Liver (tissue), 9 donors: Measurements from ENCODE around the gene CDX1. TPM values are rescaled to one million over a fixed set of nuclear protein-coding genes. Genes with fewer than 3 reads are reported as not detected.

Experiments
- DNase-seq: peaks from one replicate; pipeline ENCODE4 v3.0.0-alpha.2; 2017; ENCODE audit warnings: low spot score
- H3K27ac ChIP-seq, 2 donors: one replicate each; pipeline ENCODE4 v1.7.0; 2013; ENCODE audit warnings: inconsistent platforms in 2 of 2, low read length in 2 of 2, control low read depth in 1 of 2, low read depth in 1 of 2, mild to moderate bottlenecking in 1 of 2
- H3K27me3 ChIP-seq, 4 donors: one replicate each; pipeline versions ENCODE4 v1.6.1 to v1.7.0; 2013; ENCODE audit warnings: low read length in 3 of 4, inconsistent platforms in 1 of 4, mild to moderate bottlenecking in 1 of 4, moderate library complexity in 1 of 4; ENCODE audit not compliant: control insufficient read depth in 4 of 4, insufficient read depth in 4 of 4
- H3K36me3 ChIP-seq, 4 donors: one replicate each; pipeline versions ENCODE4 v1.6.1 to v1.7.0; 2013; ENCODE audit warnings: low read length in 3 of 4, mild to moderate bottlenecking in 3 of 4, low read depth in 1 of 4, moderate library complexity in 1 of 4; ENCODE audit not compliant: control insufficient read depth in 4 of 4, insufficient read depth in 3 of 4
- H3K4me1 ChIP-seq, 4 donors: one replicate each; pipeline versions ENCODE4 v1.6.1 to v1.7.0; 2013; ENCODE audit warnings: low read length in 3 of 4, mild to moderate bottlenecking in 3 of 4, moderate library complexity in 1 of 4; ENCODE audit not compliant: control insufficient read depth in 4 of 4, insufficient read depth in 4 of 4
- H3K4me3 ChIP-seq, 3 donors: one replicate each; pipeline versions ENCODE4 v1.6.1 to v1.7.0; 2013; ENCODE audit warnings: low read length in 3 of 3, control low read depth in 1 of 3, low read depth in 1 of 3, mild to moderate bottlenecking in 1 of 3
- H3K9ac ChIP-seq, 2 donors: one replicate each; pipeline ENCODE4 v1.7.0; 2013; ENCODE audit warnings: low read length in 2 of 2, mild to moderate bottlenecking in 2 of 2, moderate library complexity in 2 of 2, control low read depth in 1 of 2, low read depth in 1 of 2
- H3K9me3 ChIP-seq, 4 donors: one replicate each; pipeline versions ENCODE4 v1.6.1 to v1.7.0; 2013; ENCODE audit warnings: low read length in 3 of 4; ENCODE audit not compliant: control insufficient read depth in 4 of 4
- CTCF ChIP-seq: fragments of 150-350 bp; IDR thresholded peaks from 2 replicates; pipeline ENCODE4 v1.5.1; 2017; ENCODE audit warnings: improper control_type of control experiment, low read depth, low read length; ENCODE audit not compliant: missing input control
- EGR1 ChIP-seq, 2 donors: IDR thresholded peaks; 2 replicates each; pipeline ENCODE4 v1.6.1; 2016 to 2018; ENCODE audit warnings: antibody characterized with exemption in 2 of 2, low read depth in 2 of 2
- FOXA1 ChIP-seq: IDR thresholded peaks from 2 replicates; pipeline ENCODE4 v1.6.1; 2016; ENCODE audit warnings: antibody characterized with exemption
- FOXA2 ChIP-seq: IDR thresholded peaks from 2 replicates; pipeline ENCODE4 v1.6.1; 2016; ENCODE audit warnings: antibody characterized with exemption
- GABPA ChIP-seq, 2 donors: IDR thresholded peaks in 1 of 2; conservative IDR thresholded peaks in 1 of 2; 2 replicates each; pipeline ENCODE4 v1.6.1; 2016; ENCODE audit warnings: antibody characterized with exemption in 2 of 2, mild to moderate bottlenecking in 1 of 2, moderate library complexity in 1 of 2
- HNF4A ChIP-seq, 2 donors: conservative IDR thresholded peaks; 2 replicates each; pipeline ENCODE4 v1.6.1; 2016; ENCODE audit warnings: antibody characterized with exemption in 2 of 2, mild to moderate bottlenecking in 2 of 2
- HNF4G ChIP-seq: IDR thresholded peaks from 2 replicates; pipeline ENCODE4 v1.6.1; 2016; ENCODE audit warnings: antibody characterized with exemption
- JUND ChIP-seq, 2 donors: IDR thresholded peaks; 2 replicates each; pipeline ENCODE4 v1.6.1; 2016; ENCODE audit warnings: antibody characterized with exemption in 2 of 2
- MAX ChIP-seq: IDR thresholded peaks from 2 replicates; pipeline ENCODE4 v1.6.1; 2016; ENCODE audit warnings: antibody characterized with exemption
- NR2F2 ChIP-seq: IDR thresholded peaks from 2 replicates; pipeline ENCODE4 v1.6.1; 2016; ENCODE audit warnings: antibody characterized with exemption
- RAD21 ChIP-seq, 2 donors: IDR thresholded peaks; 2 replicates each; pipeline ENCODE4 v1.6.1; 2016; ENCODE audit warnings: antibody characterized with exemption in 2 of 2, mild to moderate bottlenecking in 2 of 2
- REST ChIP-seq: IDR thresholded peaks from 2 replicates; pipeline ENCODE4 v1.6.1; 2016; ENCODE audit warnings: antibody characterized with exemption, mild to moderate bottlenecking
- RXRA ChIP-seq, 2 donors: IDR thresholded peaks; 2 replicates each; pipeline ENCODE4 v1.6.1; 2017 to 2018; ENCODE audit warnings: antibody characterized with exemption in 2 of 2, mild to moderate bottlenecking in 1 of 2
- SP1 ChIP-seq: IDR thresholded peaks from 2 replicates; pipeline ENCODE4 v1.6.1; 2018; ENCODE audit warnings: antibody characterized with exemption, mild to moderate bottlenecking
- TAF1 ChIP-seq: conservative IDR thresholded peaks from 2 replicates; pipeline ENCODE4 v1.6.1; 2016; ENCODE audit warnings: antibody characterized with exemption, mild to moderate bottlenecking
- YY1 ChIP-seq: IDR thresholded peaks from 2 replicates; pipeline ENCODE4 v1.6.1; 2016; ENCODE audit warnings: antibody characterized with exemption, mild to moderate bottlenecking
- ZBTB33 ChIP-seq: IDR thresholded peaks from 2 replicates; pipeline ENCODE4 v1.6.1; 2016; ENCODE audit warnings: antibody characterized with exemption
- WGBS: extraction: QIAGEN DNeasy Blood & Tissue Kit; methylation state at CpG from one replicate; pipeline ENCODE4 v1.1.7; 2013; 5-methylcytosine and 5-hydroxymethylcytosine counted together
- polyA plus RNA-seq, 2 donors: library from polyadenylated mRNA; stranded (reverse) in 1 of 2; unstranded in 1 of 2; fragments of 200-250 nt in 1 of 2; fragments of >200 nt in 1 of 2; fragmentation: Nextera tagmentation in 1 of 2; extraction: Ambion mirVana in 1 of 2; gene quantifications; one replicate each; pipeline versions ENCODE4 v1.2.1 to v1.2.3, GENCODE V29; 2013 to 2015
- total RNA-seq, 2 donors: library from RNA; depleted of rRNA; stranded (reverse); fragments of >200 nt; gene quantifications; one replicate each; pipeline ENCODE4 v1.2.3, GENCODE V29; 2014
- donor health status: healthy.
- donor health status: healthy.
- donor health status: healthy.
- donor health status: healthy.
- donor health status: healthy.

CDX1 gene
- total and polyA plus RNA-seq, 4 donors: not detected

GRCh38 chr5:150213530-150213929 is 47.0 kb downstream of the CDX1 start:
- Histone ChIP-seq H3K36me3 (no peaks in the 10 kb centered on the region), H3K9ac (no peak overlapping the region), H3K9me3 (no peaks in the 10 kb centered on the region), H3K27ac (no peak overlapping the region), H3K27me3 (no peaks in the 10 kb centered on the region), H3K4me3 (no peak overlapping the region), H3K4me1 (no peaks in the 10 kb centered on the region)
- TF ChIP-seq JUND (IDR thresholded peaks at IDR 0.05) (no peak), CTCF (no peak), SP1 (no peak), REST (no peak), EGR1 (IDR thresholded peaks at IDR 0.05; ENCODE audit: low read depth in 2 of 2) (no peak), HNF4G (no peak), FOXA2 (no peak), RXRA (IDR thresholded peaks at IDR 0.05) (no peak), ZBTB33 (no peak), NR2F2 (no peak), GABPA (IDR thresholded peaks at IDR 0.05 in 1 of 2, conservative IDR thresholded peaks at IDR 0.05 in 1 of 2) (no peak), MAX (no peak), TAF1 (no peak), RAD21 (IDR thresholded peaks at IDR 0.05) (no peak), YY1 (no peak), FOXA1 (no peak)
- WGBS: 92% methylated on average over 6 of the region's 6 CpGs
- DNase-seq: no peak

GRCh38 chr5:150214289-150214688 is 47.7 kb downstream of the CDX1 start:
- H3K4me3 ChIP-seq: no peak overlapping the region
- H3K27ac ChIP-seq: no peak overlapping the region
- H3K9ac ChIP-seq: no peak overlapping the region
- H3K36me3 ChIP-seq: no peaks in the 10 kb centered on the region
- WGBS: 84% methylated on average over 7 of the region's 7 CpGs
- no peaks in the 10 kb centered on the region for H3K4me1 ChIP-seq
- TF ChIP-seq HNF4A (conservative IDR thresholded peaks at IDR 0.05): no peak
- TF ChIP-seq YY1: no peak
- peak in 1 of 2 donors; percentile 10 for TF ChIP-seq RAD21 (IDR thresholded peaks at IDR 0.05)
- no peak for TF ChIP-seq JUND (IDR thresholded peaks at IDR 0.05)
- TF ChIP-seq FOXA2: no peak
- no peak for TF ChIP-seq EGR1 (IDR thresholded peaks at IDR 0.05; ENCODE audit: low read depth in 2 of 2)
- no peaks in the 10 kb centered on the region for H3K27me3 ChIP-seq
- DNase-seq: no peak
- H3K9me3 ChIP-seq: no peaks in the 10 kb centered on the region
